ENCODE data around the gene PNPLA3.

The PNPLA3 gene

GRCh38 chr22:43992331-43992821, 68.8 kb downstream of the PNPLA3 start:
- no peak for DNase-seq (ENCODE audit: low read depth, low spot score)

GRCh38 chr22:43993072-43993760, 69.6 kb downstream of the PNPLA3 start:
- peak; percentile 36 for DNase-seq (ENCODE audit: low read depth, low spot score)

- no peak for DNase-seq (ENCODE audit: low read depth, low spot score)
These were observed 70.4 kb downstream of the PNPLA3 start for GRCh38 chr22:43994006-43994405.

- DNase-seq (ENCODE audit: low read depth, low spot score): no peak
These were observed 70.8 kb downstream of the PNPLA3 start for GRCh38 chr22:43994416-43994815.

GRCh38 chr22:43995057-43995685, 71.6 kb downstream of the PNPLA3 start:
- DNase-seq (ENCODE audit: low read depth, low spot score): no peak

- DNase-seq (ENCODE audit: low read depth, low spot score): no peak
These were observed 72.2 kb downstream of the PNPLA3 start for GRCh38 chr22:43995798-43996169.

GRCh38 chr22:43996170-43996980, 72.8 kb downstream of the PNPLA3 start:
- DNase-seq (ENCODE audit: low read depth, low spot score): no peak

- DNase-seq (ENCODE audit: low read depth, low spot score): no peak
These were observed 73.3 kb downstream of the PNPLA3 start for GRCh38 chr22:43996981-43997265.

All from smooth muscle cell of the brain vasculature (primary cell).